Right ventricle myocardium inferior (tissue), 1 donor: ENCODE results near the gene ZXDC. TPM values are rescaled to one million over a fixed set of nuclear protein-coding genes. Genes with fewer than 3 reads are reported as not detected.

Source experiments
- ATAC-seq: fragments of 200-7000 bp; cut with Tn5 transposase; one replicate; pipeline ENCODE4 v1.9.1; 2020; ENCODE audit warnings: mild to moderate bottlenecking, moderate library complexity
- DNase-seq: peaks from one replicate; pipeline ENCODE4 v3.0.0; 2021; ENCODE audit errors: missing footprints
- intact Hi-C: fragments of 100-400 bp; cut with DNase I; formaldehyde crosslinking; loops from one replicate; pipeline ENCODE4 v1.11.0; 2022
- total RNA-seq: library from RNA; stranded (reverse); fragmentation: NEBNext Ultra II Directional; extraction: Animal tissue kit (Norgen Biotek cat#: 25700); gene quantifications from one replicate; pipeline ENCODE4 v1.2.1, GENCODE V29; 2021
- donor health status: DM: no; HTN: yes; CAD: no; lungs with severe emphysema.

The ZXDC gene
- total RNA-seq, 1 donor from 2014 or later: 15.9 TPM

DNA sequence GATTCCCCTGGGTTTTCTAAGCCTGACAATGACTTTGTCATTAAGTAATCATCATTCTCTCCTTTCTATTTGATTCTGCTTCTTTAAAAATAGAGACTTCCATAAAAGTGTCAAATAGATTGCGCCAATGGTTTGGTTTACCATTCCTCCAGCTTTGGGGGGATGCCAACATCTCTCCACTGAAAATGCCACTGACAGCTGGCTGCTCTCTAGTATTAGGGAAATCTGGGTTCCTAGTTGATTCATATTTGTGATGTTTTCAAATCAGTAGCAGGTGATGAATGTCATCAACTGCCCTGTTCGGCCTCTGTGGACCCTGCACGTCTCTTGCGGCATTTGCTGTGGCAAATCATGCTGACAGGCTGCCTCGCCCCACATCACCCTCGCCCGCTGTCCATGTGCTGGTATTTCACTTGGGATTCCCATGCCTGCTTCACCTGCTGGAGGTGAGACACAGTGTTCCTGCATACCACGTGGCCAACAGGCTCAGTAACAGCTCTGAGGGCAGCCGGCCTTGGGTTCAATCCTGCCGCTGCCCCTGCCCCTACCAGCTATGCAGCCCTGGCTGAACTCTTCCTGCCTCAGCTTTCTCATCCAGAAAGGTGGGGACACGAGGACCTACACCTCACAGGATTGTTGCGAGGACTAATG is 28.1 kb downstream of the ZXDC start:
- DNase-seq (peak; percentile 39), ATAC-seq (no peak)
- intact Hi-C loops: no loop called here

DNA sequence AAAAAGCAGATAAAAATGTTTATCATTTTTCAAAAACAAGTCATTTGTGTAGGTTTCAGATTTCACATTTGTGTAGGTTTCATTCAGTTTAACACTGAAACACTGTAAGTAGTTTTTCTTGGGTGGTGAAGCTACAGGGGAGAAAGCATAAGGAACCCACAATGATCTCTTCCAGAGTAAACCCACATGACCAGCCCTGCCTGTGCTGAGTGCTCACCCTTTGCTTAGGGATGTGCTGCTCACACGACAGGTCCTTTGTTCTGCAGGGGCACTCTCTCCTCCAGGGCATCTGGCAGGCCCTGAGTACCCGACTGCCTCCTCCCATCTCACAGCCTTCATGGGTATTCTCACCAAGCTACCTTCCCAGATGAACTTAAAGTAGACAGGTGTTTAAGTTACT is 28.9 kb downstream of the ZXDC start:
- DNase-seq (no peak), ATAC-seq (no peak)
- intact Hi-C loops: no loop called here

- ATAC-seq: no peak
- DNase-seq: peak; percentile 50
Observed at GRCh38 chr3:126446301-126446700, 29.4 kb downstream of the ZXDC start.

DNA sequence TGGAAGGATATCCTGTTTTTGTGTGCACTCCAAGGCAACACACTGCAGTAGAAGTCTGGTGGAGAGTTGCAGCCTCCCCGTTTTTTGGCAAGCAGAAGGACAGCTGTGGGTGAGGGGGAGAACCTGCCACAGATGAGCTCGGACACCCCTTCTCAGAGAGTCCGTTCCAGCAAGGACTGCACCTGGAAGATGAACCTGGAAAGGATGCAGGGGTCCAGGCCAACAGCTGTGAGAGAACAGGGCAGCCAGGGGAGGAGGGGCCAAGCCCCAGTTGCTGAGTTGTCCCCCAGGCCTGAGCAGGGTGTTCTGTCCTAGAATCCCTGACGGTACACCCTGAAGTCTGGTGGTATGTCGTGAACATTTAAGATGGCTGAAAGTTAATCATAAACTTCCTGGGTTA is 30.2 kb downstream of the ZXDC start:
- intact Hi-C loops: no loop called here
- ATAC-seq (no peak), DNase-seq (peak; percentile 32)

More at GRCh38 chr3:126446301-126446700, 29.4 kb downstream of the ZXDC start:
- intact Hi-C loops: no loop called here

DNA sequence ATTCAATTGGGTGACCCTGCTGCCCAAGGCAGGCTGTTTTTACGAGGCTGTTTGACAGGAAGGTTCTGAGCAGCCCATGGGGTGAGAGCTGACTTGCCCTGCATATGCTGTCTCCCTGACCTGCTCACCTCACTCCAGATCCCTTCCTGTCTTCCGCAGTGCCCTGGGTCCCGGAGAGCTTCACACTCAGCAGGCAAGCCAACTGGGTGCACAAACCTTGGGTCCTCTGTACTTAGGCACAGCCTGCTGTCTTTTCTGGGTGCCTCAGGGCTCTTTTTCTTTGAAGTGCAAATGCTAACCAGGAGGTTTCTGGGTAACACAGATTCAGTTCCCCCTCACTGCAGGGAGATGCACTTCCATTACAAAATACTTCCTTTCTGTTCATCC is 32.8 kb downstream of the ZXDC start:
- DNase-seq (no peak), ATAC-seq (no peak)
- intact Hi-C loops: no loop called here

DNA sequence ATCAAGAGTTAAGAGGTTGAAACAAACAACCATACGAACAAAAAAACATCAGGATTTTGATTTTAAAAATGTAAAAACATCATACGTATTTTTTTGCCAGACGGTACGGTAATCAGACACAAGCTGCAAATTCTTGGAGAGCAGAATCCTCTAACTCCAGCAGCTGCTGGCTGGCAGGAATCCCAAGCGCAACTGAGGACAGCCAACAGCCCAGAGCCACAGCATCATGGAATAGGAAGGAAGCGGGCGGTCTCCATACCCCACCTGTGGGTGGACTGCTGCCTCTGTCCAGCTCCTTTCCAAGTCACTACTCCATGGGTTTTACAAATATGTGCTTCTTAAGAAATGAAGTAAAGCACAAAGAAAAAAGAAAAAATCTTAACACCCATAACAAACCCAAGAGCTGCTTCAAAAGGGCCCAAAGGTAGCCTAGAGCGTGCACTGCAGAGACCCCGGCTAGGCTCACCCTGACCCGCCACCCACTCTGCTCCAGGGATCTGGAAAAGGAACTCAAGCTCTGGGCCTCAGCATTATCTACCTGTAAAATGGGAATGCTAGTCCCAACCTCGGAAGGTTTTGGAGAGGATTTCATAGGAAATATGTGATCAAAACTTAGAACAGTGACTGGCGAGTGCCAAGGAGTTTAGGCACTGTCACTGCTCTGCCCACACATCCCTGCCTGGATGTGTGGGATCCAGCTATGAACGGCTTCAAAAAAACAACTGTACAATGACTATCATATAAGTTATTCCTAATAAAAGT is 33.4 kb downstream of the ZXDC start:
- ATAC-seq (peak; percentile 52), DNase-seq (peak; percentile 77)
- intact Hi-C loops: no loop called here

DNA sequence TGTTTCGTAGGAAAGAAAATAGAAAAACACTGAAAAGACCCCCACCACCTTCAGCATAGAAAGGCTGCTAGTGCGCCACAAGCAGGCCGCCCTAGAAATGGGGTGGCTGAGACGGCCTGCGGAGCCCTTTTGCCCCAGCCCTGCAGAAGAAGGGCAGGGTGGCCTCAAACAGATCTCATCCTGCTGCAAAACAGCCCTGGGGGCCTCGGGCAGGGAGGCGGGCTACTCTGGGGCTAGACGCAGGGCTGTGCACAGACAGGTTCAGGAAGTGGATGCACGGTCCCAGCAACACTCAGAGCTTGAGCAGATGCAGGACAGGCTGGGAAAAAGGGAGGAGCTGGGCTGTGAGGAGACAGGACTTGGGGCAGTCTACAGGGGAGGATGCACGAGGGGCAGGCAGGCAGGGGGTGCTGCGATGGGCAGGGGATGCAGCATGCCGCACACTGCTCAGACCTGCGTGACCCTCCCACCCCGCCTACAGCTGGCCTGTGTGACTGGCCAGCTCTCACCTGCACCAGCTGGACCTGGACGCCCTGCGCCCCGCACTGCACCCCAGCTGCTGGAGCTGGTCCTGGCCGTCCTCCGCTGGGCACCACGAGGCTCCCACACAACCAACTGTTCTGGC is 34.3 kb downstream of the ZXDC start:
- intact Hi-C loops: no loop called here
- peak; percentile 31 for DNase-seq

DNA sequence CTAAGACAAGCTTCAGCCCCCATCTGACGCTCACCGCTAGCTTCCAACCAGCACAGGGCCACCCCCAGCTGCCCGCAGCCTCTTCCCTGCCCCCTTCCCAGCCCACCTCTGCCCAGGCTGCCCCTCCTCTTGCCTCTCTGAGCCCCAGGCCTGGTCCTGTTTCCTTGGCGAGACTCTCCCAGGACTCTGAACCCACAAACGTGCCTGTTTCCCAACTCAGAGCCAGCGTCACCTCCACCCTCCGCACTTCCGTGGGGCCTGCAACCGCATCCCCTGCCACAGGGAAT is 35.0 kb downstream of the ZXDC start:
- ATAC-seq (no peak), DNase-seq (peak; percentile 42)
- intact Hi-C loops: no loop called here

More for the DNA sequence above, 34.3 kb downstream of the ZXDC start:
- ATAC-seq: no peak

DNA sequence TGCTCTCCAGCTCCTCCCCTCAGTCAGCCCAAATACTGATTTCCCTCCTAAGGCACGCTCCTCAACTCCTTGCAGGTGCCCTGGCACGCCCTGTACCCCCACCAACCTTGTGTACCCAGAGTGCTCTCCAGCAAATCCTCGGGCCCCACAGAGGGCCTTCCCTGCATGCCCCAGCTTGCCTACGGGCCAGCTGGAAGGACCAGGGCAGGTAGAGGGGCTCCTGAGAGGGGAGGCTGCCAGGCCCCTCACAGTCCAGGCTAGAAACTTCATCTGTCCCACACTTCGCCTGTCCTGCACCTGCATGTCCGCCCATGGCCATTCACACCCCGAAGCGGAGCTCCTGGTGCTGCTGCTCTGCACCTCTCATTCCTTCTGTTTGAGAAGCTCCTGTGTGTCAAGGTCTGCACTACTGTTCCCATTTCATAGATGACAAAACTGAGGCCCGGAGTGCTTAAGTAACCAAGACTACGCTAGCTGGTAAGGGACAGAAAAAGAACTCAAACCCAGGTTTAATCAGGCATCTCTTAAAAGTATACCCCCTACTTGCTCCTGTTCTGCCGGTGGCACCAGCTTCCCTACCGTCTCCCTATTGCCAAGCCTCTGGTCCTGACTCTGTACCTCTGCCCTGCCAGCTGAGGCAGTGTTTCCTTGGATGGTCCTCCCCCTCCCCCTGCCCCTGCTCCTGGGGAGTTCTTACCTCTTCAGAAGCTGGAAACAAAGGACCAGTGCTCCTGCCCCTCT is 35.6 kb downstream of the ZXDC start:
- intact Hi-C loops: no loop called here
- ATAC-seq: no peak
- peak; percentile 30 for DNase-seq

- ATAC-seq (no peak), DNase-seq (peak; percentile 56)
- intact Hi-C loops: no loop called here
Observed at GRCh38 chr3:126439346-126439967, 36.2 kb downstream of the ZXDC start.

GRCh38 chr3:126438746-126439145 is 36.9 kb downstream of the ZXDC start:
- intact Hi-C loops: no loop called here
- ATAC-seq (no peak), DNase-seq (peak; percentile 35)

DNA sequence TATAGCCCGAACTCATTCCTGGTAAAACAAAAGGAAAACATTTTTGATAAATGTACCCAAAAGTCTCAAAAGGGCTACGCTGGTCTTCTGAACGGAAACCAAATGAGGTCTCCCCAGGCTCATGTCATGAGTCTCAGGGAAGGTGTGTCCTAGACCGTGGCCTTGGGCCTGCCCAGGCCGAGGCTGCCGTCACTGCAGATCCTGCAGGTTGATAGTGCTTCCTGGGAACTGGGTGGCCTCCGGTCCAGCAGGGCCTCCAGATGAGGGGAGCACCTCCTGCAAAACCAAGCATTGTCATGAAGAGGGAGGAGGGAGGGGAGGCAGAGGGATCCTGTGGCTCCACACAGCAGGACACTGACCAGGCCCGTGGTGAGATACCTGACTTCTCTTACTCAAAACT is 37.5 kb downstream of the ZXDC start:
- intact Hi-C loops: no loop called here
- ATAC-seq: no peak
- peak; percentile 54 for DNase-seq

DNA sequence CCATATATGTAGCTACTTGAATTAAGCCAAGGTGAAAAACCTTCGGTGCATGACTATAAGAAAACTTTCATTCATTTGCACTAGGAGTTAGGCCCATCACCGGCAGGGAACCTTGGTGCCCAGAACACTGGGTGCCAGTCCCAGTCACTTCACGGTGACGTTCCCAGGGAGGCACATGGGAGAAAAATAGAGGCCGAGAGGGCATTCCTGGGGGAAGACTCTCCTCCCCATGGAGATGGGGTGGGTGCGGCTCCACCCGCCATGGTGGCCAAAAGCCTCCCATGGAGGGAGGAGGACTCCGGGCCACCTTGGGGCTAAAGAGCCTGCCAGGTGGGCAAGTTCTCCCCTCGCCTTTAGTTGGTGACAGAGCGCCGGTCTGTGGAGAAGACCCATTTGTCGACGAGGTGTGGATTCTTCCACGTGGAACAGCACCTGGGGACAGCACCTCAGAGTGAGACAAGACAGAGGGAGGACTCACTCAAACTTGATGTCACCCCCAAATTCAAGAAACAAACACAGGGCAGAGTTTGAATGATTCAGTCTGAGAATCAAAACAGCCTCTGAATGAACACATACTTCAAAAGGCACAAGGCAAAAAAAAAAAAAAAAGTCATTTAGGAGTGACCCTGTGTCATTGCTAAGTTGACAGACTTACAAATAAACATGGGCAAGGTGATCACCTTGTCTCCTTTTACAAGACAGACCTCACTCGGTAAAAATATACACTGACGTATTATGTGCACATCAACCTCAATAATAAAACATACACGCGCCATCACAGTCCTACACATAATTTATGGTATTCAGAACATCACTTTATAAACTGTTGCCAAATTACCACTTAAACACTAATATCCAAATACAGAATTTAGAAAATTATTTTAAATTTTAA is 38.6 kb downstream of the ZXDC start:
- intact Hi-C loops: no loop called here
- ATAC-seq: no peak
- DNase-seq: no peak

DNA sequence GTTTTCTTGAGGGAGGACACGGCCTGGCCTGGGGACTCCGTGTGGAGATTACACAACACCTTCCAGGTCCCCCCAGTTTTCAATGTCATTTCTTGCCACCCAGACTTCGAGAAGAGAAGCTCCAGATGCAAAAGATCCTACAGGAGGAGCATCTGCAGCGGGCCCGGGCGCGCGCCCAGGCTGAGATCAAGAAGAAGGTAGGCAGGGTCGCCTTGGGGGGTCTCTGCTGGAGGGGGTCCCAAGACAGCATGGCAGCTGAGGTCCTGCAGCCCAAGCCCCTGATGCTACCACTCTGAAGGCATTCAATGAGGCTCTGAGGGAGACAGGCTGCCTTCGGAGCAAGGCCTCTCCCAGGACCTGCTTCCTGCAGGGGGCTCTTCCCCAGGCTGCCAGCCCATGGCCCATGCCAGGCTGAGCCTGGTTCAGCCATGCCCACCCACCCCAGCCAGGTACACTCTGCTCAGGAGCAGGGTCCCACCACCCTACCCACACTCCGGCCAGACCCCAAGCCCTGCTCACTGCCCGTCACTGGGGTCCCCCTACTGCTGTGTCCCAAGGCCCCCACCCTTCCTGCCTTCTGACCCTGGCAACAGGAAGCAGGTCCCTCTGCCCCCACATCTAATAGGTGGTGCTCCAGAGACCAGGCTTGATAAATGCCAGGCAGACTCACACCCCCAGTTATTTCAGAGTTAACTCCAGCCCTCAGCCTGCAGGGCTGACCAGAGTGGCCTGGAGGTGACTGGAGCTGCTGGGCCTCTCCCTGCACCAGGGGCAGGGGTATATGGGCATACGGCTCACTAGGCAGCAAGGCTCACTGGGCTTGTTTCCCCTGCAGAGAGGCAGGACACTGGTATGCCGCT is 40.0 kb downstream of the ZXDC start:
- ATAC-seq: no peak
- DNase-seq: peak; percentile 27
- intact Hi-C loops: no loop called here

GRCh38 chr3:126434931-126435411 is 40.7 kb downstream of the ZXDC start:
- ATAC-seq: no peak
- intact Hi-C loops: no loop called here
- DNase-seq: no peak

- ATAC-seq (no peak), DNase-seq (no peak)
- intact Hi-C loops: no loop called here
Observed at GRCh38 chr3:126434264-126434590, 41.5 kb downstream of the ZXDC start.

- peak; percentile 89 for ATAC-seq
- peak; percentile 88 for DNase-seq
- intact Hi-C loops: no loop called here
Observed at GRCh38 chr3:126433496-126434263, 42.0 kb downstream of the ZXDC start.
